NCI-H1436 treated with DMSO at 0.1 percent for 48 hours (cell line): Measurements from ENCODE around the gene ZP4.

ENCODE experiments used
- DNase-seq: peaks from one replicate; lab custom pipeline; 2025; lab: John Stamatoyannopoulos, UW

ZP4 gene

GRCh38 chr1:237890822-237891221, at the start of gene ZP4:
ZP4 (minus strand) TSS chr1:237890922; CDS start chr1:237890635, 287 bp downstream.
- no peak for DNase-seq

- DNase-seq, result no peak
Observed at GRCh38 chr1:237938553-237938952, 47.8 kb upstream of the ZP4 start.

GRCh38 chr1:237938068-237938467, 47.3 kb upstream of the ZP4 start:
- DNase-seq, result no peak

GRCh38 chr1:237932816-237933215, 42.1 kb upstream of the ZP4 start:
- no peak for DNase-seq

GRCh38 chr1:237931581-237931980, 40.9 kb upstream of the ZP4 start:
- DNase-seq, result no peak

GRCh38 chr1:237927198-237927597, 36.5 kb upstream of the ZP4 start:
- DNase-seq, result no peak

- no peak for DNase-seq
Observed at GRCh38 chr1:237921306-237921705, 30.6 kb upstream of the ZP4 start.

- no peak for DNase-seq
Observed at GRCh38 chr1:237913345-237913744, 22.6 kb upstream of the ZP4 start.

- no peak for DNase-seq
Observed at GRCh38 chr1:237911911-237912310, 21.2 kb upstream of the ZP4 start.

GRCh38 chr1:237910834-237911233, 20.1 kb upstream of the ZP4 start:
- DNase-seq, result no peak

GRCh38 chr1:237903961-237904360, 13.2 kb upstream of the ZP4 start:
- DNase-seq, result no peak

GRCh38 chr1:237902960-237903743, 12.4 kb upstream of the ZP4 start:
- no peak for DNase-seq

- no peak for DNase-seq
Observed at GRCh38 chr1:237901299-237901934, 10.7 kb upstream of the ZP4 start.

GRCh38 chr1:237895630-237896029, 4.9 kb upstream of the ZP4 start:
- no peak for DNase-seq

GRCh38 chr1:237894131-237894530, 3.4 kb upstream of the ZP4 start:
- DNase-seq, result peak; percentile 97

GRCh38 chr1:237891979-237892378, 1.3 kb upstream of the ZP4 start:
- no peak for DNase-seq

GRCh38 chr1:237891266-237891665, 544 bp upstream of the ZP4 start:
- DNase-seq, result no peak

GRCh38 chr1:237890416-237890815, 306 bp downstream of the ZP4 start:
- no peak for DNase-seq

GRCh38 chr1:237888143-237888542, 2.6 kb downstream of the ZP4 start:
- no peak for DNase-seq

- DNase-seq, result no peak
Observed at GRCh38 chr1:237887542-237887941, 3.2 kb downstream of the ZP4 start.

- no peak for DNase-seq
Observed at GRCh38 chr1:237884237-237884636, 6.5 kb downstream of the ZP4 start.

GRCh38 chr1:237879195-237879594, 11.5 kb downstream of the ZP4 start:
- DNase-seq, result no peak

- DNase-seq, result no peak
Observed at GRCh38 chr1:237878406-237878805, 12.3 kb downstream of the ZP4 start.

GRCh38 chr1:237877631-237878030, 13.1 kb downstream of the ZP4 start:
- DNase-seq, result no peak
